Bone marrow (tissue), 2 donors: ENCODE data around the gene FOXC1.

Experiments used
- DNase-seq, 2 donors: peaks; one replicate each; lab custom pipeline; 2025; lab: John Stamatoyannopoulos, UW

Gene FOXC1

DNA sequence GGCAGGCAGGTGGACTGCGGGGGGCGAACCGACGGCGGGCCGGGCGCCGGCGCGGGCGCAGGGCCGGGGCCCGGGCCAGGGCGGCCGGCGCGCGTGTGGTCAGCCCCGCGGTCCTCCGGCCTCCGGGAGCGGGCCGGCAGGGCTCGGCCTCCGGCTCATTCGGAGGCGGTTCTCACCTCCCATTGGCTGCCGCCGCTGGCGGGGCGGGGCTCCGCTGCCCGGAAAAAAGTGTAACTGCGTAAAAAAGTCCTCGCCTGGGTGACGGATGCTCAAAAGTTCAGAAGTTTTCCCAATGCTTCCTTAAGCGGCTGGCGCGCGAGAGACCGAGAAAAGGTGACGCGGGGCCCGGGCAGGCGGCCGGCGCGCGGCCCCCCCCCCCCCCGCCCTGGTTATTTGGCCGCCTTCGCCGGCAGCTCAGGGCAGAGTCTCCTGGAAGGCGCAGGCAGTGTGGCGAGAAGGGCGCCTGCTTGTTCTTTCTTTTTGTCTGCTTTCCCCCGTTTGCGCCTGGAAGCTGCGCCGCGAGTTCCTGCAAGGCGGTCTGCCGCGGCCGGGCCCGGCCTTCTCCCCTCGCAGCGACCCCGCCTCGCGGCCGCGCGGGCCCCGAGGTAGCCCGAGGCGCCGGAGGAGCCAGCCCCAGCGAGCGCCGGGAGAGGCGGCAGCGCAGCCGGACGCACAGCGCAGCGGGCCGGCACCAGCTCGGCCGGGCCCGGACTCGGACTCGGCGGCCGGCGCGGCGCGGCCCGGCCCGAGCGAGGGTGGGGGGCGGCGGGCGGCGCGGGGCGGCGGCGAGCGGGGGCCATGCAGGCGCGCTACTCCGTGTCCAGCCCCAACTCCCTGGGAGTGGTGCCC is at the start of gene FOXC1:
TSS of gene FOXC1 (plus strand) at position 268 of the 849 bp plus-strand sequence. CDS start at position 799, 531 bp downstream.
- DNase-seq: peak in 1 of 2 donors; percentile 78

DNA sequence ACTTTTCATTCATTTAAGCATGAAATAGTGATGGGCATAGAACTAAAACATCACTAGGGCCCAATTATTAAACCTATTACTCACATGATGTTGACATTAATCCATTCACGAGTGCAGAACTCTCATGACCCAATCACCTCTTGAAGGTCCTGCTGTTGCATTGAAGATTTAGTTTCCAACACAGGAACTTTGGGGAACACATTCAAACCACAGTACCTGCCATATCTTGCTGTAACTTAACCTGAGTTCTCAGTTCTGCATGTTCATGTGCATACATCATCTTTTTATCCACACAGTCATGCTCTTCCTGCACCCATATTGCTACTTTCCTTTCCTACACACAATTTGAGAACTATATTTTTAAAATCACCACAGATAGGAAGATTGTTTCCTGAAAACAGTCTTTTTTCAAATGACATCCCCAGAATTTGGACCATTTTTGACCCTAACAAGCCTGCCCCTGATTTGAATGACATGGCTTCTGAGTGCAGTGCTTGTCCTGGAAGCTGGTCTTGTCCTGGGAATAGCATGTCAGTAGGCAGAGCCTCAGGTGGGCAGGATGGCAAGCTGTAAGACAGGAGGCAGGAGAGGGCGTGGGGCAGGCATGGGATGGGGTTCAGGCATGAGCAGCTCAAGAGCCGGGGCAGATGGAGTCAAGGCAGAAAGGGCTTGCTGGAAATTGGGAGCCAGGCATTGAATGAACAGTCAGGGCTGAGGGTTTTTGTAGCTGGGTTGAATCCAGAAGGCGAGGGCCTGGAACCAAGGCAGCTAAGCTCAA is 49.2 kb upstream of the FOXC1 start:
- no peak for DNase-seq

DNA sequence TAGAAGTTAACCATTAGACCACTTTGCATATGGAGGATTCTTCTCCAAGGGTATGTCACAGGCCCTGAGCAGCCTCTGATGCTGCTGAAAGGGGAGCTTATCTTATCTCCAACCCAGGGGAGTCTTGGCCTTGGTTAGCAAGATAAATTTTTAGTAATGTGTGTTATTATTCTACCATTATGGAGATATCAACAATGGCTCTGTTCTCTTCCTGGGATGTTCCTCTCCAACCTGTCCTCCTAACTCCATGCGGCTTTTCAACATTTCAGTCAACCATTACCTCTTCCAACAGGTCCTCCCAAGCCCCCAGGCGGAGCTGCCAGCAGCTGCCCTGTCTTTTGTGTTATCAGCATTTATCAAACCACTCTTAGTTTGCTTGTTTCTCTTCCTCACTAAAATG is 48.4 kb upstream of the FOXC1 start:
- DNase-seq: no peak

DNA sequence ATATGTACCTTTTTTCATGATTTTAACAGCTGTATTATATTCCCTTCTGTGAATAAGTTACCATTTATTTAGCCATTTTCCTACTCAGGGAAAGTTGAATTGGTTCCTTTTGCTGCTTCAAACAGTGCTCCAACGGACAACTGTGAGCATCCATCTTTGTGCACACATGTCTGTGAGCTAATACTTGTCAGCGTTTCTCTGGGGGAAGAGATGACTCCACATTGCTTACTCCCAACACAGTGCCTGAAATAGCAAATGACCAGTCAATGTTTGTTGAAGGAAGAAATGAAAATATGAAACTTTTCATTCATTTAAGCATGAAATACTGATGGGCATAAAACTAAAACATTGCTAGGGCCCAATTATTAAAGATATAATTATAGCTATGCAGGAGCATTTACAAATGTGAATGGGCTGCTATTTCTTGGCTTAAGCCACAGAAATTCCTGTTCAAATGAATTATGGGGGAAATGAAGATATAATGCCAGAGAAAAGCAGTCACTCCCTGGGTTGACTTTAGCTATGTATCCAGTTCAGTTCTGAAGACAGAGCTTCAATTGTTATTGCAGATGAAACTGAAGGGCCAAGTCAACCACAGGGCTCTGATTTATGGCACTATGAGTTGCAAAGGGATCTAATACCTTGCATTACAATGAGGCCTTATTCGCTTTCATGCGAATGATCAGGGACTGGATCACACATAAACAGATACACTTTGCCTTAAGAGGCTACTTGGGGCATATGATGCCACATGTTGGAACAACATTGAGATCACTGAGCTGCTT is 47.4 kb upstream of the FOXC1 start:
- DNase-seq: no peak

DNA sequence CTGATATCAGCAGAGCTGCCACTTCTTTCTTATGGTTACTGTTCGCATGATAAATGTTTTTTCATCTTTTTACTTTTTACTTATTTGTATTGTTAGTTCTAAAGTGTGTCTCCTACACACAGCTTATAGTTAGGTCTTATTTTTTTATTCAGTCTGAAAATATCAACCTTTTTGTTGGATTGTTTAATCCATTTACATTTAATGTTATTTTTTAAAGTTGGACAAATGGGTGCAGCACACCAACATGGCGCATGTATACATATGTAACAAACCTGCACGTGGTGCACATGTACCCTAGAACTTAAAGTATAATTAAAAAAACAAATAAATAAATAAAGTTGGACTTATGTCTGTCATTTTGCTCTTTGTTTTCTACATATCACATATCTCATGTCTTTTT is 40.3 kb upstream of the FOXC1 start:
- no peak for DNase-seq

DNA sequence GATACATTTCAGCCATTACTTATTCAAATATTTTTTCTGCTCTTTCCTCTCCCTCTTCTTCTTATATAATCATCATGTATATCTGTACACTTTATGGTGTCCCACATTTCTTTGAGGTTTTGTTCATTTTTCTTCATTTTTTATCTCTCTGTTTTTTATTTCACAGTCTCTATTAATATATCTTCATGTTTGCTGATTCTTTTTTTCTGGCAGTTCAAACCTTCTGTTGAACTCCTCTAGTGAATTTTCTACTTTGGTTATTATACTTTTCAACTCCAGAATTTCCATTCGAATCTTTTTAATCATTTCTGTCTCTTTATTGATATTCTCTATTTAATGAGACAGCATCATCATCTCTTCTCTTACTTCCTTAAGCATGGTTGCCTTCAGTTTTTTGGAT is 38.9 kb upstream of the FOXC1 start:
- no peak for DNase-seq

DNA sequence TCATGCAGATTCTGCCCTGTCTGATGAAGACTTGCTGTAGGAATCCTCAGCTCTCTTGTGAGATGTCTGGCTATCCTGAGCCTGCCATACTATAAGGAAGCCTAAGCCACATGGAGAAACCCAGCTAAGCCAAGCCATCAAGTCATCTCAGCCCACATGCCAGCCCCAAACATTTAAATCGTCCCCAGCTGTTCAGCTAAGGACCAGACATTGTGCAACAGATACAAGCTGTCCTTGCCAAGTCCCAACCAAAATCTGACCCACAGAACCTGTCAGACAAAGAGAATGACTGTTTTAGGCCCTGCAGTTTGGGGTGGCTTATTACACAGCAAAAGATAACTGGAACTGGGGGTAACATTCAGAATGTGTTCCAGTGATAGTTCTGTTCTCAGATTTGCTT is 36.8 kb upstream of the FOXC1 start:
- DNase-seq: no peak

DNA sequence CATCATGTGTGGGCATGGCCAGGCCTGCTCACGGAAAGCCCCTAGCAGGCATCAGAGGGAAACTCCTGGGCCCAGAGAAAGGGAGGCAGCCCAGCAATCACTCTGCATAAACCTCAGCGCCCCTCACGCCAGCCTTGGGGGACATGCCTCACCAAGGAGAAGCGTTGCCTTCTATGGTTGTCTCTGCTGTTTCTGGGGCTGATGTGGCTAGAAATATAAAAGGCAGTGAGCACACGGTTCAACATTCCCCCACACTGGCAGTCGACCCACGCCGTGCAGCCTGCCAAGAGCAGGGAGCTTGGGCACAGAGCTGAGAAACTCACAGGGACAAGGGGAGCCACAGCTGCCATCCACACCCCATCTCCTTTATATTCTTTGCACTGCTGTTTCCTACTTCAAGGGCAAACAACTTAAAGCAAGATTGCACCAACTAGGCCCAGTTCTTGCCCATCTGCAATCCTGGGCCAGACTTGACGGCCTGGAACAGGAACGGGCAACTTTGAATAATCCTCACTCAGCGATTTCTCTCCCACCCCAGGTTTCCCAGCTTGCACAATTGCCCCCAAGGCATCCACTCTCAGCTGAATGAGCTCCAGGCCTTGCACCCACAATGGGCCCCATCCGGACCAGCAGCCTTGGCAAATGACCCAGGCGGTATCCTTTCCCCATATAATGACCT is 35.5 kb upstream of the FOXC1 start:
- DNase-seq: no peak

DNA sequence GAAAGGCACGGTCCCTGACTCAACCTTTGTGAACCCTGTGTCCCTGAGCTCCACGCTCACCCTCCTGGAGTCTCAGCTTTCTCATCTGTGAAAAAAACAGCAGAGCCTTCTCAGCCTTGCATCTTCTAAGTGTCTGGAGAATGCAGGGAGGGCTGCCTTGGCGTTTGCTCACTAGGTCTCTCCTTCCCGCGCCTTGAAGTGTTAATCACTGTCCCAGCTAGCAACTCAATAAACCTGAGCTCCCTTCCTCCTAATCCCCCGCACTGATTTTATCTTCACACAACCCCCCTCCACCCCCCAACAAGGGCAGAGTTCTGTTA is 34.9 kb upstream of the FOXC1 start:
- no peak for DNase-seq

DNA sequence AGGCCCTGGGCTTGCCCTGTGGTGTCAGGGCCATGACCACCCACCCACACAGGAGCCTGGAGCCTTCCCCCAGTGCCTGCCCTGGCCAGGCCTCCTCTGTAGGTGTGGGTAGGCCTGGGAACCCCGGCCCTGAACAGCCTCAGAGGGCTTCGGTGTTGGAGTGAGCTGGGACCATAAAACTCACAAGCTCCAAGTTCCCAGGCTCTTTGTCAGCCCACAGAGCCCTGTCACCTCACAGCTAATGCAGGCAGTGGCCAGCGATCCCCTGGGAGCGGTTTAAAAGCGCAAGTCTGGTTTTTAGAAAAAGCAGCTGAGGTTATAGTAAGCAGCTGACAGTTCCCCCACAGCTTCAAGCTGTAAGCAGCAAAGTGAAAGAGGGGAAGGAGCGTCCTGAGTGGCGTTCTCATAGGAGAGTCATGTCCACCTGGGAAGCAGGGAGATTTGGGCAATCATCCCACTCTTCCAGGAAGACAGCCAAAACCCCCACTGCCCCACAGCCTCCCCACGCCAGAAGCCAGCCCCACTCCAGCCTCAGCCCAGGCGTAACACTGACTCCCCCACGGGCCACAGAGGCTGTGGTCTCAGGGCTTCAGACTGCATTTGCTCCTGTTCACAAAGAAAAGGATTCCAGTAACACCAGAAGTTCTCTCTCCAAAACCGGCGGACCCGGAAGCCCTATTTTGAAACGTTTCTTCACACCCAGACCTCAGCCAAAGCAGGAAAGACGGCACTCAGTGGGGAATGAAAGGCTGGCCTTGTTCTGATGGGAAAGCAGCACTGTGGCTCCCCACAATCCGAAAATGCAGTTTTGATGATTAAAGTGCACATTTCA is 34.3 kb upstream of the FOXC1 start:
- DNase-seq: no peak

DNA sequence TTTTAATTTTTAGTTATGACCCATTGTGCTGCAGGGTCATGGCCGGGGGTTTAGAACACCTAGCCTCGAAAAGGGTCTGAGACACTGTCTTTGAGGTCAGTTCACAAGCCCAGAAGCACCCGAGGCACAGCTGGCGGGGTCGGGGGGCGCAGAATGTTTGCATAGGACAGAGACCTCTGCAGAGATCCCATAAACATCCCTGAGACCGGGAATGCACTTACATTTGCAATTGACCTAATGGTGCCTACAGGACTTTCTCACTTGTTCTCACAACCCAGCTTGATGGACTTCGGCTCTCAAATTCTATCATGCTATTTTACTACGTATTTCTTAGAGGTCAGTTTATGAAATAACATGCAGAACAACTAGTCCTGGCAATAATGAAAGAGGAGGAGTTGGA is 33.5 kb upstream of the FOXC1 start:
- DNase-seq: no peak

DNA sequence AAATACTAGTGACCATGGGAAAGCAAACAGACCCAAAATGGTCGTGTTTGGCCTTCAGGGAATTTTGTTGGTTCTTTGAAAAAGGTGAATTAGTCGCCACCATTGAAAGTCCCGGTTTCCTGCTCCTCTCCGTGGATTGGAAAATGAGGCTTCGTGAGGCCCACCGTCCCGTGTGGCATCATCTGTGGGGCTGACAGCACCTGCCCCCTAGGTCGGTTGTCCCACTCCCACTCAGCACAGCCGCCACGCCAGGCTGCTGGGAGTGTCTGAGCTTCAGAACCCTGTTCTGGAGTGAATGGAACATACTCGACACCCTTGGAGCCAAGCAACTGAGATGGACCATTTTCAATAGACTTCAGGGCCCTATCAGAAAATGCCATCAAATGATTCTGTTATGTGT is 33.0 kb upstream of the FOXC1 start:
- DNase-seq: no peak

DNA sequence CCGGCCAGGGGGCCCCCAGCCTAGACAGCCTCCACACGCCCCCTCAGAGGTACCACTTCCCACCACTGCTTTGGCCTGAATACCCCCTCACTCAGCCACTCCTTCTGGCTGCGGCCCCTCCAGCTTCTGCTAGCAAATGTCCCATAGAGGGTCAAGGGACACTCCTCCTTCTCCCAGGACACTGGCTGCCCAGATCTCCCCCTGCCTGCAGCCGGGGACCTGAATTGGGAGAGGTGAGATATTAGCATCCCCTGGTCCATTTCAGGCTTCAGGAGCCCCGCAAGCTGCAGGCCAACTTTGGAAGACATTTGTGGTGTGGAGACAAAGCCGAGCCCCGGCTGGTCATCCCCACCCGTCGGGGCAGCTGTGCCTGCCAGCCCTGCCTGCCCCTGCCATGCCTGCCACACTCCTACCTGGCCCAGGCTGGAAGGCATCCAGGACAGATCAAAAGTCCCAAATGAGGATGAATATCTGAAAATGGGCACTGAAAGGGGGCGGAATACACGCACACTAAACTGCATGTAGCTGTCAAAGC is 32.5 kb upstream of the FOXC1 start:
- DNase-seq: no peak

DNA sequence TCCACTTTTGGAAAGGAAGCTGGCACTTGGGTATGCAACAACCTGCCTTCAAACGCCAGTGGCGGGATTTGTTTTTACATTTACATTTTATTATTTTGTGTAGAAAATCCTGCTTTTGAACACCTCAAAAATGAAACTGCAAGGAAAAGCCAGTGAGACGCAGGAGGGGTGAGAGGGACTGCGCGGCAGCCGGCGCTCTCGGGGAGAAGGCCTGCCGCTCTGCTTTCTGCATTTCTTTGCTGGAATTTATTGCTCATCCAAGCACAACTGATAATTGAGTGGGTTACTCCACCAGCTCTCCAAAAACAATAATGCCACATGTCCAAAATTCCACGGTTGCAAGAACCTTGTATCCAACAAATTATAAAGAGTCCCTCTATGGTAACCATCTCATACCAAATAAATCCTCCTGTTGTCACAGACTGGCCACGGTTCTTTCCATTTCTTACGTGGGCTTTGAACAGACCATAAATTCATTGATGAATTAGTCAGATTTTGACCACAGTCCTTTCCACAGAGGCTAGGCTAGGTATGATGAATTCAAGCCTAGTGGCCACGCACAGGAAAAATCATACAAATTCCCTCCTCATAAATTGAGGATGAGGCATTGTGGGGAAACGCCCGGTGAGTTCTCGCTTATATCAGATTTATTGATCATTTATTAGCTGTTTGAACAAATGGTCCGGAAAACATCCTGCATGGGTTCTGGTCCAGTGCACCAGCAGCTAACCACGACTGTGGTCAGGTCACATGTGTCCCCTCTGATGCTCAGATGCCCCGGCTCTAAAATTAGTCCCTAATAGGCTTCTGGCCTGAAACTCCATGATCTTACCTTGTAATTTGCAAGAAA is 31.6 kb upstream of the FOXC1 start:
- no peak for DNase-seq

DNA sequence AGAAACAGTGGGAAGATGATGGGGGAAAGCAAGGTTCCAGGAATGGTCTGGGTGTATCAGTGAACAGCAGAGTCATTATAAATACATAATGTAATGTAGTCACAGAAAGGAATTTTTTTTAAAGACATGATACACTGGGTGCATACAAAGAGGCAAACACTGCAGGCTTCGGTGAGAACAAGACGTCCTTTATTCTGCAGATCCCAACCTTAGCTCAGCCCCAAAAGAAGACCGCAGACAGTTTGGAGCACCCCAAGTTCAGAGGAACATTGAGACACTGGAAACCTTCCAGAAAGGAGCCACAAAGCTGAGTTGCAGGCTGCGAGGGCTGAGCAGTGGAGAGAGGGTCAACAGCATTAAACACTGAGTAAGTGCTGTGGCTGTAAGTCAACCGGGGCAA is 30.6 kb upstream of the FOXC1 start:
- no peak for DNase-seq

DNA sequence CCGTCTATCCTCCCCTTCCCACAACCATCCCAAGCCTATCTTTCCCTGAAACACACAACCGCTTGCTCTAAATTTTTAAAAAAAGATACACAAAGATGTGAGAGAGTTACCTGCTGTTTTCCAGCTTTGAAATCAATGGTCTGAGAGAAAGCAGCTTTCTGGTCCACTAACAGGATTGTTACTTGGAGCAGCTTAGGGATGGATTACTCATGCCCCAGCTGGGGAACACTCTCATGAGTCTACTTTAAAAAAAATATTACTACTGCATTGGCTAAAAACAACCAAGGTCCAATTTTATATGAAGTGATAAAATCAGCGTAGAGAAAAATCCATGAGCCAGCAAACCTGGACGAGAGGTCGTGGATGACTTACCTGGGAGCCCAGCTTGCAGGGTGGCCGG is 29.6 kb upstream of the FOXC1 start:
- no peak for DNase-seq

DNA sequence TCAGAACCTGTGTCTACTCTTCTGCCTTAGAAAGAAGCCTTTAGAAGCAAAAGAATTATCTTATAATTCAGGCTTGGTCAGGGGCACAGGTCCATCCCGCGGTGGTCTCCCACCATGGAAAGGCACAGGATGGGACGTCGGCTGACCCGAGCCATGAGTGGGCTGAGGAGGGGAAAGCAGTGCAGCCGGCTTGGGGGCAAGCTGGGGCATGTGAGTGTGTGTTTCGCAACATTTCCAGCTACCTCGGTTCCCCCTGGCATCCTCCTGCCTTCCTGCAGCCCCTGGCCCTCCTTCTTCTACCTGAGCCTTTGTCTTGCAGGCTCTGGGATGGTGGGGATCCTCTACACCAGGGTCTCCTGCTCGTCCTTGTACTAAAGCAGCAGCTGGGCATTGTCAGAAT is 29.1 kb upstream of the FOXC1 start:
- no peak for DNase-seq

DNA sequence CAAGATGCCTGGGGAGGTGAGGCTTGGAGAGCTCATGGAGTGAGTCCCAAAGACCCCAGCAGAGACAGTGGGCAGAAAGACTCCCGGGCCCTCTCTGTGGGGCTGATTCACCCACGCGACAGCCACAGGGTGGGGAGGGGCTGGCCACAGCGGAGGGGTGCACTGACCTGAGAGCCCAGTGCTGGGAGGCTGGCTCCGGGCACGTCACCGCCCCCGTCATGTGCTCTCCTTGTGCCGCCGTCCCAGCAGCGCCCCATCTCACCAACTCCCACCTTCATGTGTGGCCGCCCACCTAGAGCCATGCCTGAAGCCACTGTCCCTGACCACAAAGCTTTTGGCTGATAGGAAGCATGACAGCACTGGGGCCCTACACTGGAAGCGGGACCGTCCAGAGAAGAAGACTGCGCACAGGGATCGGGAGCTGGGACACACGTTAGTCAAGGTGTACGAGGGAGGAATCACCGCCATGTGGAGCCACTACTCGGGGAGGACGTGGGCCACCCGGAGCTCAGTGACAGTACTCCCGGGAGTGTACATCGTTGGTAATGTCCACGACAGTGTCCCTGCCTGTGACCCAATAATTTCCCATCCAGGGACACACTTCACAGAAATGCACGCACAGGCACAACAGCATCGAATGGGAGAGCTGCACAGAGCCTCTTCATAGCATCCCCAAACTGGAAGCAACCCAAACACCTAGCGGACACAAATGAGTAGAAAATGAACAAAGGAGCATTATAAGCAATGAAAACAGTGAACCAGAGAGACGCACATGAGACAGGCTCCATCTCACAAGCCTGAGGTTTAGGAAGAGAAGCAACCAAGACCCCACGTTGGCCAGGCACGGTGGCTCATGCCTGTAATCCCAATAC is 28.4 kb upstream of the FOXC1 start:
- no peak for DNase-seq

DNA sequence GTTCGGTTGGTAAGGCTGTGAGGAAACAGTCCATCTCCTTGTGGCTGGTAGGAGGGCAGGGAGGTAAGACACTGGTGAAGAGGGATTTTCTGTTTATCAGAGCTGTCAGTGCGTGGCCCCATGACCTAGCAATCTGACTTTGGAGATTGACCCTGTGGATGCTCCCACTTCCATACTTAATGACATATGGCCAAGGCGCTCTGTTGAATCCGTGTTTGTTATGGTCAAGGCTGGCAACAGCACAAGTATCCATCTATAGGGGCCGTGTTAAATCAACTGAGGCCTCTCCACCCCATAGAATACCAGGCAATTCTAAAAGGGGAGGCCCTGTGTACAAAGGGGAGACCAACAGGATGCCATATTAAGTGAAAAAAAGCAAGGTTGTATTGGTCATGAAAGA is 25.6 kb upstream of the FOXC1 start:
- DNase-seq: no peak
